ENCODE measurements around the gene ZSCAN21. TPM values are rescaled to one million over a fixed set of nuclear protein-coding genes. Genes with fewer than 3 reads are reported as not detected.

Gene ZSCAN21
- total RNA-seq, 1 donor from 2014 or later, result 5.4 TPM

DNA sequence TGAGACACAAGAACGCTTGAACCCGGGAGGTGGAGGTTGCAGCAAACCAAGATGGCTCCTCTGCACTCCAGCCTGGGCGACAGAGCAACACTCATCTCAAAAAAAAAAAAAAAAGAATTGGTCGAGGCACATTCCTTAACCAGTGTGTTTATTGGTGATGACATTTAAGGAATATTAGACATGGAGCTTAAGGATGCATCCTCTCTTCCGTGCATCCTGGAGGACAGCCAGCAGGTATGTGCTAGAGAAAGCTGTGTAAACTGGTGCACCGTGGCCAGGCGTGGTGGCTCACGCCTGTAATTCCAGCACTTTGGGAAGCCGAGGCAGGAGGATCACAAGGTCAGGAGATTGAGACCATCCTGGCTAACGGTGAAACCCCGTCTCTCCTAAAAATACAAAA, 22.4 kb upstream of the ZSCAN21 start:
- no peak for DNase-seq (ENCODE audit: low read depth in 2 of 2)

DNA sequence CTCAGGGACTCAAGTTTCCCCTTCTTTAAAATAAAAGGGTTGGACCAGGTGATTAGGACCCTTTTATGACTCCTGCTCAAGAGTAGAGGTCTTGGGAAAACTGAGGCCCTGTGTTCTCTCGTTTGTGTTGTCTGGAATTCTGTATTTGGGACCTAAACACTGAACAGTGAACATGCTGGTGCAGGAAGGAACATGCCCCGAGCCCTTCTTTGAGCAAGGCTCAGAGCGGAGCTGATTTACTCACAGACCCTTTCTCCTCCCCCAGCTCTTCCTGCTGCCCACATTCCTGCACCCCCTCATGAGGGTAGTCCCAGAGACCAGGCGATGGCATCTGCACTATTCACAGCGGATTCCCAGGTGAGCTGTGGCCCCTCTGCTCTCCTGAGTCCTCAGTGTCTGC, 20.0 kb upstream of the ZSCAN21 start:
- DNase-seq (ENCODE audit: low read depth in 2 of 2), result no peak

GRCh38 chr7:100033526-100033925, 16.0 kb upstream of the ZSCAN21 start:
- no peak for DNase-seq (ENCODE audit: low read depth in 2 of 2)

DNA sequence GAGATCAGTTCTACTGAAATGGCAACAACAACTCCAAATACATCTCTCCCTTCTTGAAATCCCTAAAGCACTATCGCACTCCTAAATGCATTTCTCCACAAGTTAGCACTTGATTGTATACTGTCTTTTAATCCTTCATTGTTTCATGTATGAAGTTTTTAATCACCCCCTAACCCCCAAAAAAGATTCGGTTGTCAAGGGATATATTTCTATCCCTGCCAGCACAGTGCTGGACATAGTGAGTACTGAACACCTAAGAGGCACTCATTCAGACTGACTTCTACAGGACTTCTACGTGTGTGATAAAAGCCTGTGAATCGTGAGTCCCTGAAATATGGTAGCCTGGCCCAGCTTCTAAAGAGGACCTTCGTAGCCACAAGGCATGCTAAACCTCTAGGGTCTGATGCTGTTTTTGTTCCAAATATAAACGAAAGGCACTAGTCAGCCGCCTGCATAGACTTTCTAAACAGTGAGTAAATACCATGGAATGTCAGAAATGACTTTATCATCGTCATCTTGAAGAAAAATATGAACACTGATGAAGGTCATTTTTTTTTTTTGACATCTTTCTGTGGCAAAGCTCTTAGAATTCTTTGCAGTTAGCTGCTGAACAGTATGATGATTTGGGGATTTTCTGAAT, 14.6 kb upstream of the ZSCAN21 start:
- DNase-seq (ENCODE audit: low read depth in 2 of 2), result peak in 1 of 2 donors; percentile 40

DNA sequence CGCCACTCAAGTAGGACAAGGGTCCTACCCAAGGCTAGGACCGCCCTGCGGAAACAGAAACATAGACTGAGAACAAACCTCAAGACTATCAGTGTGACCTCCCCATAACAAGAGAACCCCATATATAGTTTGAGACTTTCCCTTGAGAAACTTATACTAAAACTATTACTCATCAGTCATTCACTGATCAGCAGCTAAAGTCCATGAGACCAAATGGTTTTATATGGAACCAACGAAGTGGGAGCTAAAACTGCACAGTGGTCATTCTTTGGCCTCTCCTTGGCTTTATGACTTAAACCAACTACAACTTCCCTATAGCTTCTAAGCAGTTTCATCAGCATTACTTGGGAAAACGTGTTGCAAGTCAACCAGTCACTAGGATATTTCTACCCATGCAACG, 13.7 kb upstream of the ZSCAN21 start:
- DNase-seq (ENCODE audit: low read depth in 2 of 2), result no peak

DNA sequence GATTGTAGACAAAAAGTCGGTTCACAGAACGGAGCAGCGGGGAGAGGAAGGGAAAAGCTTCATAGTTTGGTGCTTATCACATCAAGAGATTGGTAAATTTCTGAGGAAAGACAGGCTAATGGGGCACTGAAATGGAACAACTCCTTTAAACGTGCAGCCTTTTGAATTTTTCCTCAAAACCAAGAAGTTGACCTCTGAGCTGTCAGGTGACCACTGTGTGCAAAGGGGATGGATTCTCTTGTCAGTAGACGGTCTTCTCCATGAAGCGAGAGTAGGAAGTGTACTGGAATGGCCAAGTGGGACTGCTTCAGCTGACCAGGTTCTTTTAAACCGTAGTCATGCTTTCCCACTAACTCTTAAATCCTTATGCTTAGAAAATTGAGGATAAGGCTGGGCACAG, 11.2 kb upstream of the ZSCAN21 start:
- no peak for DNase-seq (ENCODE audit: low read depth in 2 of 2)

- DNase-seq (ENCODE audit: low read depth in 2 of 2), result no peak
These were observed 9.0 kb upstream of the ZSCAN21 start for GRCh38 chr7:100040575-100040974.

DNA sequence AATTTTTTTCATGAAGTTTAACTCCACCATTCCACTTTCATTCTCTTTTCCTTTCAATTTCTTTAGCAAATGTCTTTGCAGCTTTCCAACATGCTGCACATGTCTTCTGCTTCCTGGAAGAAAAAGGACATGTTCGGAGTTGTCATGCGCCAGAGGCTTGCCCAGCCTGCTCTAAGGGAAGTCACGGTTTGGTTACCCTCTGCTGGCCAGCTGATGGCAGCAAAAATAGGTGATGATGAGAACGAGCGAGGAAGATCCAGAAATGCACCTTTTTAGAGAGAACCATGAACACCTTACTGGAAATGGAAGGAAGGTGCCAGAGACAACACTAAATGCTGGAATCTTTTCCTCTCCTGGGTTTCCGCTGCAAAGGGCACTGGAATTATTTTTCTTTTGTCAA, 4.9 kb upstream of the ZSCAN21 start:
- peak in 1 of 2 donors; percentile 19 for DNase-seq (ENCODE audit: low read depth in 2 of 2)

DNA sequence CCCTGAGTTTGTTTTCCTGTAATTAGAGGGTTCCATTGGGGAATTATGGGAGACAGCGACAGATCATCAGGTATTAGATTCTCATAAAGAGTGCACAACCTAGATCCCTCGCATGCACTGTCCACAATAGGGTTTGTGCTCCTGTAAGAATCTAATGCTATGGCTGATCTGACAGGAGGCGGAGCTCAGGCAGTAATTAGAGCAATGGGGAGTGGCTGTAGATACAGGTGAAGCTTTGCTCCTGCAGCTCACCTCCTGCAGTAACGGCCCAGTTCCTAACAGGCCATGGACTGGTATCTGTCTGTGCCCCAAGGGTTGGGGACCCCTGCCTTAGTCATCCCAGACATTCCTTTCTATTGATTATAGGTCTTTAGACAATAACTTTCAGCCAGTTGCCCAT, 894 bp upstream of the ZSCAN21 start:
- no peak for DNase-seq (ENCODE audit: low read depth in 2 of 2)

- no peak for DNase-seq (ENCODE audit: low read depth in 2 of 2)
These were observed 2.0 kb downstream of the ZSCAN21 start for GRCh38 chr7:100051611-100052010.

GRCh38 chr7:100053215-100053614, 3.6 kb downstream of the ZSCAN21 start:
- peak; percentile 72 to 81 for DNase-seq (ENCODE audit: low read depth in 2 of 2)

- DNase-seq (ENCODE audit: low read depth in 2 of 2), result no peak
These were observed 7.4 kb downstream of the ZSCAN21 start for GRCh38 chr7:100057006-100057405.

DNA sequence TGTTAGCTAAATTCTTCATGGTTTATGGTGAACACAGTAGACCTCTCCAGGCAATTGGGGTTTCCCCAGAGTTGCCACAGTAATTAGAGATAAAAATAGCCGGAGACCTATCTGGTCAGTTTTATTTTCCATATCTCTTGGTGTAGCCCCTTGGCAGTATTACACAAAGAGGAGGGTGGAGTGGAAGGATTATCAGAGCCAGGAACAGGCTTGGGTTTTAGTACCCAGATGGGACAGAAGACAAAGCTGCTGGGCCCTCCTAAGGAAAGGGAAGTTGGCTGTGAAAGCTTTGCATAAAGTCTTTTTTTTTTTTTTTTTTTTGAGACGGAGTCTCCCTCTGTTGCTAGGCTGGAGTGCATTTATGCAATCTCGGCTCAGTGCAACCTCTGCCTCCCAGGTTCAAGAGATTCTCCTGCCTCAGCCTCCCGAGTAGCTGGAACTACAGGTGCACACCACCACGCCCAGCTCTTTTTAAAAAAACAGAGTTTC, 9.7 kb downstream of the ZSCAN21 start:
- no peak for DNase-seq (ENCODE audit: low read depth in 2 of 2)

DNA sequence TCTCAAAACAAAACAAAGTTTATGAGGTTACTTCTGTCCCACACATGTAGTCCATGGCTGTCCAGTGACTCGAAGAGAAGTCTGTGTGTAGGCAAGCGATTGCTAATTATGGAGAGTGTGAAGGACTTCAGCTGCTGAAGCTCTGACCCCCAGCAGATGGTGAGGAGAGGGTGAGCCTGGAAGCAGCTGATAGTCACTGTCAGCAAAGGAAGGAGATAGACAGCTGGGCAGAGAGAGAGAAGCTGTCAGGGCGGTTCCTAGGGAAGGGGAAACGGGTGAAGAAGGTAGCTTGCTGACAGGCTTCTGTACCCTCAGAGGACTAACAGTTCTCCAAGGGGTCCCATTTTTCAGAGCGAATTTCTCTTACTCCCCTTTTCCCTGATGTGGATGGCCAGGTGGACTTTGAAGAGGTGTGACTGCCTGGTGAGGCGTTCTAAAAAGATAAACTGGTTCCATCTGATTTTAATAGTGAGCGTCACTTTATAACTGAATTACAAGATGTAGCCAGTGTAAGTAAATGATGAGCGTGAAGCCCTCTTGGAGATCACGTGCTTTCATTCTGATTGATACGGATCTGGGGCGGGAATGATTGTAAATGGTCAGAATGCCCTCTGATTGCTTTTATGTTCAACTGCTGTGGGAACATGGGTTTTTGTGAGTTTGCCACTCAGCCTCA, 12.1 kb downstream of the ZSCAN21 start:
- DNase-seq (ENCODE audit: low read depth in 2 of 2), result no peak

DNA sequence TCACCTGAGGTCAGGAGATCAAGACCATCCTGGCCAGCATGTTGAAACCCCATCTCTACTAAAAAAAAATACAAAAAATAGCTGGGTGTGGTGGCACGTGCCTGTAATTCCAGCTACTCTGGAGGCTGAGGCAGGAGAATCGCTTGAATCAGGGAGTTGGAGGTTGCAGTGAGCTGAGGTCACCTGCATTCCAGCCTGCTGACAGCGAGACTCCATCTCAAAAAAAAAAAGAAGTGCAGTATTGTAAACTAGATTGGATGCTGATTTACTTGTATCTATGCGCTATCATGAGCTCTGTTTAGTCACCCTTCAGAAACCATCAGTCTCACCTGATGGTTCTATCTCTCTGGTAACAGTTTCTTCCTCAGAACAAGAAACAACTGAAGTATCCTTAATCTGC, 13.8 kb downstream of the ZSCAN21 start:
- DNase-seq (ENCODE audit: low read depth in 2 of 2), result no peak

DNA sequence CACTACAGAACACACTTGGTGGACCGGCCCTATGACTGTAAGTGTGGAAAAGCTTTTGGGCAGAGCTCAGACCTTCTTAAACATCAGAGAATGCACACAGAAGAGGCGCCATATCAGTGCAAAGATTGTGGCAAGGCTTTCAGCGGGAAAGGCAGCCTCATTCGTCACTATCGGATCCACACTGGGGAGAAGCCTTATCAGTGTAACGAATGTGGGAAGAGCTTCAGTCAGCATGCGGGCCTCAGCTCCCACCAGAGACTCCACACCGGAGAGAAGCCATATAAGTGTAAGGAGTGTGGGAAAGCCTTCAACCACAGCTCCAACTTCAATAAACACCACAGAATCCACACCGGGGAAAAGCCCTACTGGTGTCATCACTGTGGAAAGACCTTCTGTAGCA, 14.6 kb downstream of the ZSCAN21 start:
- no peak for DNase-seq (ENCODE audit: low read depth in 2 of 2)

DNA sequence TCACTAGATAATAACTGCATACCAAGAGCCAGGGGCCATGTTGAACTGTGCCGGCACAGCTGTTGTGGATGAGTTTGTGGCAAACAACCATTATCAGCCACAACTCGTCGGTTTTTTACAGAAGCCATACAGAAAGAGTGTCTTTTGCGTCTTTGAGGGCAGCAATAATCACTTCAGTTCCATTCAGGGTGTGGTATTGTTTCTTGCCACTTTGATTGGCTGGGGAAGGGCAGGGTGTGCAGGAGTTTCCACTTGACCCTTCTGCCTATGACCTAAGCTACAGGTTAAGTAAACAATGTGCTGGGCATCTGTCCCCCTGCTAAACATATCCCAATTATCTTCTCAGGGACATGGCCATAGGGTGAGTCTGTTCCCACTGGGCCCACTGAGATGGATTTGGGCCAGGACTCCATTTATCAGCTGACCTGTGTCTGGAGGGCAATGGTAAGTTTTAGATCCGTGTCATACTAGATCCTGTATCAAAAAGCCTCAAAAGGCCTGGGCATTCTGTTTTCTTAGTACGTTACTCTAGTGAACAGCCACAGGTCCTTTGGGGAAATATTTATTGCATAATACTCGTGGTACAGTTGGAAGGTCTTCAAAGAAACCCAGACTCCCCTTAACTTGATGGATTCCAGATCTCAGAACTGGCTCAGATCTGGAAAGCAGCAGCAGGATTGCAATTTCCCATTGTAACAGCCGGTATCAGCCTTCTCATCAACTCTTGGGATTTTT, 16.0 kb downstream of the ZSCAN21 start:
- DNase-seq (ENCODE audit: low read depth in 2 of 2), result no peak

GRCh38 chr7:100066953-100067352, 17.4 kb downstream of the ZSCAN21 start:
- no peak for DNase-seq (ENCODE audit: low read depth in 2 of 2)

DNA sequence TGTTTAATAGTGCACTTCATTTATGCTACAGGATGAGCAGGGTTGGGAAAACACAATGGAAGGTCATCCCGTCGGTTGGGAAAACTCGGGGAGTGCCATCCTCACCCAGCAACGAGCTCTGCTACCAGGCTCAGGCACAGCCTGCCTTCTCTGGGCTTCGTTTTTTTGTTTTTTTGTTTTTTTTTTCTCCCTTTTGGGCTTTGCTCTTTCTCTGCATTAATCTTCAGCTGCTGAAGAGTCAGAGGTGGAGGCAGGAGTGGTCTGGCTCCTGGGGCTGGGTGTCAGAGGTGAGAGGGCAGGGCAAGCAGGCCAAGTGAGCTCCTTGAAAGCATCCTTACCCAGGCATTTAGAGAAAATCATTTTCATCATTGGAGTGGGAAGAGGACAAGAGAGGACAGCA, 20.4 kb downstream of the ZSCAN21 start:
- no peak for DNase-seq (ENCODE audit: low read depth in 2 of 2)

- no peak for DNase-seq (ENCODE audit: low read depth in 2 of 2)
These were observed 21.6 kb downstream of the ZSCAN21 start for GRCh38 chr7:100071018-100071723.

GRCh38 chr7:100072462-100072861, 22.9 kb downstream of the ZSCAN21 start:
- DNase-seq (ENCODE audit: low read depth in 2 of 2), result no peak

DNA sequence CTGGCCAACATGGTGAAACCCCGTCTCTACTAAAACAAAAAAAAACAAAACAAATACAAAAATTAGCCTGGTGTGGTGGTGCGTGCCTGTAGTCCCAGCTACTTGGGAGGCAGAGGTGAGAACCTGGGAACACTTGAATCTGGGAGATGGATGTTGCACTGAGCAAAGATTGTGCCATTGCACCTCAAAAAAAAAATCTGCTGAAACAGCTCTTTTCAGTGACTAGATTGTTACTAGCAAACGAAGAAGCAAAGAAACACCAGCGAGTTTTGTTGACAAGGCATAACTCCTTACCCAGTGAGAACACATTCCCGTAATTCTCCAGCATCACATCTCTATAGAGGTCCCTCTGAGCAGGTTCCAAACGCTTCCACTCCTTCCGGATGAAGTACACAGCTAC, 25.3 kb downstream of the ZSCAN21 start:
- no peak for DNase-seq (ENCODE audit: low read depth in 2 of 2)

Data from dermis microvascular lymphatic vessel endothelial cell (primary cell).